T47D (cell line): ENCODE measurements around the gene HEPN1.
A peak's percentile ranks its signal among the peaks of the same experiment; 100 is the strongest.

ENCODE experiments used
- DNase-seq, 2 experiments: peaks; one replicate each; pipeline versions ENCODE4 v3.0.0 to v3.0.0-alpha.2; 2011 to 2012; ENCODE audit warnings: low read depth in 1 of 2, low spot score in 1 of 2
- JUND ChIP-seq: IDR thresholded peaks from 2 replicates; pipeline ENCODE4 v1.6.1; 2012; ENCODE audit warnings: low read depth
- in situ Hi-C: cut with HindIII; loops from 2 replicates; pipeline ENCODE4 v1.10.0; 2016; ENCODE audit warnings: low sequenced_read_pairs, low pct_unique_long_range_greater_than_20kb

HEPN1 gene

GRCh38 chr11:124896821-124897391 is 22.1 kb upstream of the HEPN1 start:
- DNase-seq: no peak
- in situ Hi-C loops: no loop called here
- TF ChIP-seq JUND: no peak

GRCh38 chr11:124897674-124898262 is 21.3 kb upstream of the HEPN1 start, which contains the start of gene ROBO4:
TSS of gene ROBO4 (minus strand) at chr11:124897865. CDS start at chr11:124897795, 70 bp downstream.
- no peak for DNase-seq
- no peak for TF ChIP-seq JUND
- in situ Hi-C loops: no loop called here

- TF ChIP-seq JUND: no peak
- in situ Hi-C loops: no loop called here
- no peak for DNase-seq
Measured at GRCh38 chr11:124898263-124898680, 20.8 kb upstream of the HEPN1 start.

GRCh38 chr11:124898711-124899110 is 20.3 kb upstream of the HEPN1 start:
- no peak for TF ChIP-seq JUND
- in situ Hi-C loops: no loop called here
- no peak for DNase-seq

- no peak for TF ChIP-seq JUND
- DNase-seq: no peak
- in situ Hi-C loops: no loop called here
Measured at GRCh38 chr11:124899383-124900145, 19.5 kb upstream of the HEPN1 start.

- DNase-seq: no peak
- in situ Hi-C loops: no loop called here
- TF ChIP-seq JUND: no peak
Measured at GRCh38 chr11:124900464-124900863, 18.6 kb upstream of the HEPN1 start.

GRCh38 chr11:124902616-124903015 is 16.4 kb upstream of the HEPN1 start:
- in situ Hi-C loops: no loop called here
- DNase-seq: no peak
- no peak for TF ChIP-seq JUND

GRCh38 chr11:124915541-124916369 is 3.3 kb upstream of the HEPN1 start:
- peak in 1 of 2 experiments; percentile 33 for DNase-seq
- in situ Hi-C loops: no loop called here
- no peak for TF ChIP-seq JUND

GRCh38 chr11:124916370-124916710 is 2.7 kb upstream of the HEPN1 start:
- DNase-seq: no peak
- in situ Hi-C loops: no loop called here
- no peak for TF ChIP-seq JUND

- DNase-seq: no peak
- in situ Hi-C loops: no loop called here
- TF ChIP-seq JUND: no peak
Measured at GRCh38 chr11:124917115-124917637, 1.9 kb upstream of the HEPN1 start.

GRCh38 chr11:124919898-124920297 is 848 bp downstream of the HEPN1 start:
- in situ Hi-C loops: no loop called here
- DNase-seq: no peak
- TF ChIP-seq JUND: no peak

- in situ Hi-C loops: no loop called here
- DNase-seq: no peak
- TF ChIP-seq JUND: no peak
Measured at GRCh38 chr11:124920356-124920755, 1.3 kb downstream of the HEPN1 start.
